ENCODE measurements around the gene MAPK1. TPM values are rescaled to one million over a fixed set of nuclear protein-coding genes. Genes with fewer than 3 reads are reported as not detected.
"Not testable (repeated sequence)": the region's sequence is repeated elsewhere in the genome, so short reads cannot be mapped to it uniquely, and the experiment has no call there.

MAPK1 gene
- total and polyA plus RNA-seq, 11 donors, result 8.0 to 140 (median 105) TPM

DNA sequence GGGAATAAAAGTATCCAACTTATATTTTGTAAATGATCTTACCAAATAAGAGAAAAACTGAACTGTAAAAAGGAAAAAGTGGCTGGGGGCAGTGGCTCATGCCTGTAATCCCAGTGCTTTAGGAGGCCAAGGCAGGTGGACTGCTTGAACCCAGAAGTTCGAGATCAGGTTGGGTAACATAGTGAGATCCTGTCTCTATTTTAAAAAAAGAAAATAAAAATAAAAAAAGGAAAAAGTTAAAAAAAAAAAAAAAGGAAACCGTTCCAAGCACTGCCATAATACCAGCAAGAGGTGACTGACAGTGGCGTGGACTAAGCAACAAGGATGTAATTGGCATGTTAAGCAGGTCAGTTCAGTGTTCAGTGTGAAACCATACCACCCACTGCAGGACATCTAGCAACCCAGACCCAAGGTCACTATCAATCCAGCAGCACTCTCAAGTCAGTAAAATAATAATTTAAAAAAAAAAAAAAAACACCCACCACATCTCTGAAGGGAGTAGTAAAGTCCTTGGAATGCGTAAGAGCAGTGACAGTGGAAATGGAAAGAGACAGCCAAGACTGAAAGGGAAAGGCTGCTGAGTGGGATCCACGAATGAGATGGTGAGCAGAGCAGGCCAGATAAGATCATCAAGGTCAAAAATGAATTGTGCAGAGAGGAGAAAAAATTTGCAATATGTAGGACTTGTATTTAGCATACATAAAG is 43.6 kb downstream of the MAPK1 start:
- DNase-seq (no peak), ATAC-seq (peak in 2 of 4 donors; percentile 60 to 66)
- WGBS, 4 donors, result 48 to 70% (median 61%) methylated on average over 5 of the region's 5 CpGs
- Histone ChIP-seq H3K9me3 (no peaks in the 10 kb centered on the region), H3K36me3 (no peaks in the 10 kb centered on the region), H3K27me3 (no peaks in the 10 kb centered on the region), H3K4me1 (peaks cover 3 to 75% (median 47%) of the 10 kb centered on the region in 12 donors), H3K27ac (peak overlapping the region in 1 of 12 donors; percentile 50), H3K4me3 (no peak overlapping the region)
- TF ChIP-seq CTCF (IDR thresholded peaks at IDR 0.05) (no peak), POLR2A (IDR thresholded peaks at IDR 0.05) (no peak)
- intact Hi-C loops (cut with DNase I), result no loop called here

- no peak for TF ChIP-seq CTCF (IDR thresholded peaks at IDR 0.05)
- TF ChIP-seq POLR2A (IDR thresholded peaks at IDR 0.05), result no peak
- intact Hi-C loops (cut with DNase I), result loop anchor here in 5 of 10 donors (5.0 to 10.0 kb wide), 3 partner anchors 43 to 84 kb away; partner anchors contain the start of genes MAPK1 (in 2 of the 5) and YPEL1 (in 1 of the 5)
- DNase-seq (no peak), ATAC-seq (no peak)
- Histone ChIP-seq H3K9me3 (no peaks in the 10 kb centered on the region), H3K27ac (peak overlapping the region in 1 of 12 donors; percentile 90), H3K4me1 (peaks cover 5 to 76% (median 49%) of the 10 kb centered on the region in 12 donors), H3K36me3 (no peaks in the 10 kb centered on the region), H3K4me3 (no peak overlapping the region), H3K27me3 (no peaks in the 10 kb centered on the region)
- WGBS, 4 donors, result 93 to 96% (median 94%) methylated on average over 2 of the region's 2 CpGs
Measured at GRCh38 chr22:21819183-21819770, 48.2 kb downstream of the MAPK1 start.

GRCh38 chr22:21818487-21819182 is 48.8 kb downstream of the MAPK1 start:
- intact Hi-C loops (cut with DNase I), result loop anchor here in 5 of 10 donors (5.0 to 10.0 kb wide), 3 partner anchors 44 to 84 kb away; partner anchors contain the start of genes MAPK1 (in 2 of the 5) and YPEL1 (in 1 of the 5)
- Histone ChIP-seq H3K36me3 (no peaks in the 10 kb centered on the region), H3K27me3 (no peaks in the 10 kb centered on the region), H3K4me3 (no peak overlapping the region), H3K27ac (peak overlapping the region in 4 of 12 donors; percentile 11 to 90 (median 22)), H3K9me3 (no peaks in the 10 kb centered on the region), H3K4me1 (peaks cover 5 to 70% (median 43%) of the 10 kb centered on the region in 12 donors)
- DNase-seq (no peak), ATAC-seq (no peak)
- TF ChIP-seq POLR2A (IDR thresholded peaks at IDR 0.05), result no peak
- no peak for TF ChIP-seq CTCF (IDR thresholded peaks at IDR 0.05)
- 72 to 77% (median 75%) methylated on average over 8 of the region's 8 CpGs for WGBS, 4 donors

GRCh38 chr22:21817497-21817853 is 50.0 kb downstream of the MAPK1 start:
- not testable (repeated sequence) for DNase-seq, H3K9me3 ChIP-seq, H3K27me3 ChIP-seq, H3K36me3 ChIP-seq, ATAC-seq
- Histone ChIP-seq H3K27ac (peak overlapping the region in 9 of 12 donors; percentile 40 to 90 (median 60)), H3K4me3 (peak overlapping the region in 2 of 12 donors; percentile 2 to 29), H3K4me1 (peaks cover 5 to 58% (median 36%) of the 10 kb centered on the region in 12 donors)
- intact Hi-C loops (cut with DNase I), result loop anchor here in 5 of 10 donors (5.0 to 10.0 kb wide), 3 partner anchors 45 to 83 kb away; partner anchors contain the start of genes MAPK1 (in 2 of the 5) and YPEL1 (in 1 of the 5)
- WGBS, 4 donors, result 90 to 93% (median 92%) methylated on average over 3 of the region's 3 CpGs

All from heart left ventricle (tissue), 16 donors.